NCI-H226 (cell line): ENCODE results near the gene HAUS5.
A peak's percentile ranks its signal among the peaks of the same experiment; 100 is the strongest.
"Not testable (repeated sequence)": the region's sequence is repeated elsewhere in the genome, so short reads cannot be mapped to it uniquely, and the experiment has no call there.

ENCODE experiments used
- DNase-seq: peaks from one replicate; pipeline ENCODE4 v3.0.0-alpha.2; 2015

HAUS5 gene

GRCh38 chr19:35643255-35644205 lies 31.0 kb downstream of the HAUS5 start:
- peak; percentile 72 for DNase-seq

- peak; percentile 94 for DNase-seq
Observed at GRCh38 chr19:35644206-35644986, 31.9 kb downstream of the HAUS5 start.

- no peak for DNase-seq
Observed at GRCh38 chr19:35644987-35645679, 32.6 kb downstream of the HAUS5 start.

GRCh38 chr19:35645680-35646511 lies 33.4 kb downstream of the HAUS5 start:
- no peak for DNase-seq

- DNase-seq = peak; percentile 98
Observed at GRCh38 chr19:35648017-35648961, 35.8 kb downstream of the HAUS5 start, which contains the start of gene COX6B1. Gene COX6B1, plus strand, starts transcription at chr19:35648323. Its CDS starts 2,921 bp downstream, at chr19:35651244.

- no peak for DNase-seq
Observed at GRCh38 chr19:35650581-35650980, 38.0 kb downstream of the HAUS5 start.

- DNase-seq = not testable (repeated sequence)
Observed at GRCh38 chr19:35654828-35655227, 42.3 kb downstream of the HAUS5 start.

GRCh38 chr19:35655600-35655999 lies 43.1 kb downstream of the HAUS5 start:
- DNase-seq = no peak

- no peak for DNase-seq
Observed at GRCh38 chr19:35656700-35657099, 44.2 kb downstream of the HAUS5 start.

GRCh38 chr19:35657904-35658700 lies 45.6 kb downstream of the HAUS5 start:
- DNase-seq = no peak

- no peak for DNase-seq
Observed at GRCh38 chr19:35661995-35662340, 49.4 kb downstream of the HAUS5 start.

GRCh38 chr19:35663981-35664380 lies 51.4 kb downstream of the HAUS5 start:
- DNase-seq = no peak

GRCh38 chr19:35665157-35665556 lies 52.6 kb downstream of the HAUS5 start:
- no peak for DNase-seq

GRCh38 chr19:35665604-35666003 lies 53.1 kb downstream of the HAUS5 start:
- no peak for DNase-seq

GRCh38 chr19:35666251-35666913 lies 53.8 kb downstream of the HAUS5 start, which contains the start of gene UPK1A:
Gene UPK1A, plus strand, starts transcription at chr19:35666517. Its CDS starts 296 bp downstream, at chr19:35666813.
- DNase-seq = no peak

GRCh38 chr19:35669566-35669965 lies 57.0 kb downstream of the HAUS5 start:
- DNase-seq = no peak

- DNase-seq = no peak
Observed at GRCh38 chr19:35669974-35670373, 57.4 kb downstream of the HAUS5 start.

- no peak for DNase-seq
Observed at GRCh38 chr19:35670686-35671085, 58.2 kb downstream of the HAUS5 start.

GRCh38 chr19:35671818-35672217 lies 59.3 kb downstream of the HAUS5 start:
- DNase-seq = peak; percentile 50
